Tibial artery (tissue), 4 donors: ENCODE results near the gene DEFB127.
"Not testable (repeated sequence)": the region's sequence is repeated elsewhere in the genome, so short reads cannot be mapped to it uniquely, and the experiment has no call there.

Experiments used
- DNase-seq, 2 donors: peaks; one replicate each; pipeline ENCODE4 v3.0.0-alpha.2; 2019
- H3K27ac ChIP-seq, 2 donors: fragments of 200-600 bp; sonication (generic) in 1 of 2; 1 replicate in 1 of 2; 2 replicates in 1 of 2; pipeline ENCODE4 v1.5.1; 2018 to 2019; ENCODE audit warnings: mild to moderate bottlenecking in 1 of 2
- H3K27me3 ChIP-seq, 2 donors: fragments of 200-600 bp; sonication (generic) in 1 of 2; one replicate each; pipeline versions ENCODE4 v1.5.1 to v1.6.0; 2016 to 2019
- H3K36me3 ChIP-seq, 3 donors: fragments of 200-600 bp; sonication (generic) in 2 of 3; one replicate each; pipeline ENCODE4 v1.5.1; 2016 to 2019; ENCODE audit warnings: mild to moderate bottlenecking in 2 of 3
- H3K4me1 ChIP-seq, 4 donors: fragments of 200-600 bp; sonication (generic) in 2 of 4; 1 replicate in 3 of 4; 2 replicates in 1 of 4; pipeline ENCODE4 v1.5.1; 2016 to 2019
- H3K4me3 ChIP-seq, 2 donors: fragments of 200-600 bp; sonication (generic) in 1 of 2; 1 replicate in 1 of 2; 2 replicates in 1 of 2; pipeline ENCODE4 v1.5.1; 2018 to 2019; ENCODE audit warnings: mild to moderate bottlenecking in 2 of 2
- H3K9me3 ChIP-seq, 3 donors: fragments of 200-600 bp; sonication (generic) in 1 of 3; one replicate each; pipeline ENCODE4 v1.5.1; 2016 to 2019
- intact Hi-C: fragments of 100-400 bp; cut with DNase I; formaldehyde crosslinking; loops from one replicate; pipeline ENCODE4 v1.15.0; 2023; ENCODE audit warnings: low total_unique reads
- TF ChIP-seq, protein P1 (sequence below), 2 experiments: fragments of 200-600 bp in 1 of 2; fragments of 450-650 bp in 1 of 2; IDR thresholded peaks; one replicate each; pipeline ENCODE4 v1.5.1; 2017 to 2019; ENCODE audit warnings: antibody characterized with exemption in 2 of 2, mild to moderate bottlenecking in 1 of 2, moderate library complexity in 1 of 2

DEFB127 gene, protein sequence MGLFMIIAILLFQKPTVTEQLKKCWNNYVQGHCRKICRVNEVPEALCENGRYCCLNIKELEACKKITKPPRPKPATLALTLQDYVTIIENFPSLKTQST

DNA sequence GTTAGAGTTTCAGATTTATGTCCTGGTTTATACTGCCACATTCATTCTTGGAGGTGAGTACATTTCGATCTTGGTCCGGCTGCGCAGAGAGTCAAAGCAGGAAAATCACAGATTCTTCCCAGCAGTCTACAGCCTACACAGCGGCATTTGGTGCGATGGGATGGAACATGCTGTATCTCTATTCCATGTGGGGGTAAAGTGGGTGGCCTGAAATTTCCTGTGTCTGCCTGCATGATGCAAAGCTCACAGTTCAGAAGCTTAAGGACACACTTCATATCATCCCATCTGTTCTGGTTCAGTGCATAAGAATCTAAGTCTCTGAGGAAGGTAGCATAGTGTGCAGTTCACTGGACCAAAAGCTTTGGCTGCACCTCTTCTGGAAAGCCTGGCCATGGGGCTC, at the start of gene DEFB127:
DEFB127 (plus strand) TSS at position 301 of the 400 bp plus-strand sequence; CDS start at position 392, 91 bp downstream.
- no peak for DNase-seq
- intact Hi-C loops, result no loop called here
- Histone ChIP-seq H3K4me1 (no peaks in the 10 kb centered on the region), H3K4me3 (no peak within 1 kb of the TSS), H3K36me3 (no peaks in the 10 kb centered on the region), H3K27ac (no peak within 1 kb of the TSS), H3K27me3 (no peaks in the 10 kb centered on the region), H3K9me3 (no peaks in the 10 kb centered on the region)
- TF ChIP-seq, protein P1, sequence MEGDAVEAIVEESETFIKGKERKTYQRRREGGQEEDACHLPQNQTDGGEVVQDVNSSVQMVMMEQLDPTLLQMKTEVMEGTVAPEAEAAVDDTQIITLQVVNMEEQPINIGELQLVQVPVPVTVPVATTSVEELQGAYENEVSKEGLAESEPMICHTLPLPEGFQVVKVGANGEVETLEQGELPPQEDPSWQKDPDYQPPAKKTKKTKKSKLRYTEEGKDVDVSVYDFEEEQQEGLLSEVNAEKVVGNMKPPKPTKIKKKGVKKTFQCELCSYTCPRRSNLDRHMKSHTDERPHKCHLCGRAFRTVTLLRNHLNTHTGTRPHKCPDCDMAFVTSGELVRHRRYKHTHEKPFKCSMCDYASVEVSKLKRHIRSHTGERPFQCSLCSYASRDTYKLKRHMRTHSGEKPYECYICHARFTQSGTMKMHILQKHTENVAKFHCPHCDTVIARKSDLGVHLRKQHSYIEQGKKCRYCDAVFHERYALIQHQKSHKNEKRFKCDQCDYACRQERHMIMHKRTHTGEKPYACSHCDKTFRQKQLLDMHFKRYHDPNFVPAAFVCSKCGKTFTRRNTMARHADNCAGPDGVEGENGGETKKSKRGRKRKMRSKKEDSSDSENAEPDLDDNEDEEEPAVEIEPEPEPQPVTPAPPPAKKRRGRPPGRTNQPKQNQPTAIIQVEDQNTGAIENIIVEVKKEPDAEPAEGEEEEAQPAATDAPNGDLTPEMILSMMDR (IDR thresholded peaks at IDR 0.05), result no peak

DNA sequence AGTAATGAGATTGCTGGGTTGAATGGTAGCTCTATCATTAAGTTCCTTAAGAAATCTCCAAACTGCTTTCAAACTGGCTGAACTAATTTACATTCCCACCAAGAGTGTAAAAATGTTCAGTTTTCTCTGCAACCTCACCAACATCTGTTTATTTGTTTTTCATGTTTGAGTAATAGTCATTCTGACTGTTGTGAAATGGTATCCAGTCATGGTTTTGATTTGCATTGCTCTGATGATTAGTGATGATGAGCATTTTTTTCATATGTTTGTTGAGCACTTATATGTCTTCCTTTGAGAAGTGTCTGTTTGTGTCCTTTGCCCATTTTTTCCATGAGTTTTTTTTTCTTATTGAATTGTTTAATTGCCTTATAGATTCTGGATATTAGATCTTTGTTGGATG, 44.9 kb upstream of the DEFB127 start:
- Histone ChIP-seq H3K27ac (no peak overlapping the region), H3K9me3 (peaks cover under 1 to 9% (median 2%) of the 10 kb centered on the region in 3 donors), H3K4me3 (no peak overlapping the region), H3K27me3 (peaks cover 0 to 15% of the 10 kb centered on the region in 2 donors), H3K36me3 (no peaks in the 10 kb centered on the region), H3K4me1 (no peaks in the 10 kb centered on the region)
- intact Hi-C loops, result no loop called here
- TF ChIP-seq, protein P1 (IDR thresholded peaks at IDR 0.05), result no peak
- no peak for DNase-seq

DNA sequence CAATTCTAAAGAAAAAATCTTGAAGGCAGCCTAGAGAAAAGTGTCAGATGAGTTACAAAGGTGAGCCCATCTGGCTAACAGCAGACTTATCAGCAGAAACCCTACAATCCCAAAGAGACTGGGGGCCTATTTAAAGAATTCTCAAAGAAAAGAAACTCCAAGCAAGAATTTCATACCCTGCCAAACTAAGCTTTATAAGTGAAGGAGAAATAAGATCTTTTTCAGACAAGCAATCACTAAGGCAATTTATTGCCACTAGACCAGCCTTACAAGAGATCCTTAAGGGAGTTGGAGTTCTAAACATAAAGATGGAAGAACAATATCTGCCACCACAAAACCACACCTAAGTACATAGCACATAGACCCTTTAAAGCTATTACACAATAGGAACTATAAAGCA, 39.7 kb upstream of the DEFB127 start:
- DNase-seq, result no peak
- H3K4me1 ChIP-seq, result no peaks in the 10 kb centered on the region
- peaks cover 4 to 16% (median 4%) of the 10 kb centered on the region in 3 donors for H3K9me3 ChIP-seq
- TF ChIP-seq, protein P1 (IDR thresholded peaks at IDR 0.05), result no peak
- no peak overlapping the region for H3K27ac ChIP-seq
- H3K36me3 ChIP-seq, result no peaks in the 10 kb centered on the region
- peaks cover 0 to 19% of the 10 kb centered on the region in 2 donors for H3K27me3 ChIP-seq
- intact Hi-C loops, result no loop called here
- no peak overlapping the region for H3K4me3 ChIP-seq

DNA sequence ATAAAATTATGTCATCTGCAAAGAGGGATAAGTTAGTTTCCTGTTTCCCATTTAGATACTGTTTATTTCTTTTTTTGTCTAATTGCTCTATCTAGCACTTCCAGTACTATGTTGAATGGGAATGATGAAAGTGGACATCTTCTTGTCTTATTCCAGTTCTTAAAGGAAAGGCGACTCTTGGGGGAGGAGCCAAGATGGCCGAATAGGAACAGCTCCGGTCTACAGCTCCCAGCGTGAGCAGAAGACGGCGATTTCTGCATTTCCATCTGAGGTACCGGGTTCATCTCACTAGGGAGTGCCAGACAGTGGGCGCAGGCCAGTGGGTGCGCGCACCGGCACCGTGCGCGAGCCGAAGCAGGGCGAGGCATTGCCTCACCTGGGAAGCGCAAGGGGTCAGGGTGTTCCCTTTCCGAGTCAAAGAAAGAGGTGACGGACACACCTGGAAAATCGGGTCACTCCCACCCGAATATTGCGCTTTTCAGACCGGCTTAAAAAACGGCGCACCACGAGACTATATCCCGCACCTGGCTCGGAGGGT, 27.4 kb upstream of the DEFB127 start:
- H3K36me3 ChIP-seq, H3K27ac ChIP-seq, H3K4me1 ChIP-seq, intact Hi-C loops, H3K9me3 ChIP-seq, H3K27me3 ChIP-seq, DNase-seq, H3K4me3 ChIP-seq: not testable (repeated sequence)

DNA sequence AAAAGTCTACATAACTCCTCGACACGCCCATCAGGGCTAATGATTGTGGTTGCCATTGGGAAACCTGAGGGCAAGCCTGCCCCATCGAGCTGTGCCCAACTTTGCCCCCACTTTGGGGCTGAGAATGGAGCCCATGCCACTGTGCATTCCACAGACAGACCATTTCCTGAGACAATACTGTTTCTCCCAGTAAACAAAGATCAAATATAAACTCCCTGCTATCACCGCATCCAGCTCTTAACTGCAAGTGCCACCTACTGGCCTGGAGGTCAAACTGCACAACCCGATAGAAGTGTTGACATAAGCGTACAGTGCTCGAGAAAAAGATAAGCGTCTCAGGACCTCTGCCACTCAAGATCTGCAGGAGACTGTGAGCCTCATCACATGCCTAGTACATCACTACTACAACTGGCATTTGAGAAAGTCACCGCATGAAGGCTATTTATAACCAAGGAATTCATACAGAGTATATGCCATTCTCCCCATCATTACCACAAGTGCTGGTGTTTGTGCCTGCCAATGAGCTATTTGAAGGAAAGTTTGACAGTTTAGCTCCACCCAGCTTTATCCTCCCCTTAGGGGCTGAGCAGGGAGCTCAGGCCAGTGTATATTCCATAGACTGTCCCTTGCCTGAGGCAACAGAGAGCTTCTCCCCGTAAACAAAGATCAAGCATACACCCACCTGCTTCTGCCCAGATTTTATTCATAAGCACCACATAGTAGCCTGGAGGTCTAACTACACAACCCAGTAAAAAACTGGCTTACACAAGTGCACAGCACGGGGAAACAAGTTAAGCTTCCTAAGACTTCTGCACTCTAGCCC, 19.4 kb upstream of the DEFB127 start:
- no peak for DNase-seq
- H3K27ac ChIP-seq, result no peak overlapping the region
- H3K4me3 ChIP-seq, result no peak overlapping the region
- no peaks in the 10 kb centered on the region for H3K4me1 ChIP-seq
- TF ChIP-seq, protein P1 (IDR thresholded peaks at IDR 0.05), result no peak
- no peaks in the 10 kb centered on the region for H3K36me3 ChIP-seq
- H3K9me3 ChIP-seq, result no peaks in the 10 kb centered on the region
- intact Hi-C loops, result no loop called here
- H3K27me3 ChIP-seq, result no peaks in the 10 kb centered on the region

DNA sequence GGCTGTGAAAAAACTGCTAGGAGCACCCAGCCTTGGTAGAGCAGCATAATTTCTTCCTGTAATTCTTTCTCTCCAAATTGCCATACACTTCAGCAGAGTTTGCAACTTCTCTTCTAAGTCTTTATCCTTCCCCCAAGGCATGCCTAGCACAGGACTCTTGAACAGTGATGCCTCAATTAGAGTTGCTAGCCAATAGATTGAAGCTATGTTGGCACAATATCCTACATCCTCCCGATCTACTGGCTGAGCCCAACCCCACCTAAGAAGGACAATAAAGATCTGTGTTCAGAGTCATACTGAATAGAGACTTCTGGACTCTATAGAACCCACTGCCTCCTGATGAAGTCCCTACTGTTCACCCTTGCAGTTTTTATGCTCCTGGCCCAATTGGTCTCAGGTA, 15.0 kb upstream of the DEFB127 start, which contains the start of gene DEFB126:
DEFB126 (plus strand) TSS at position 301 of the 400 bp plus-strand sequence; CDS start at position 340, 39 bp downstream.
- no peaks in the 10 kb centered on the region for H3K36me3 ChIP-seq
- TF ChIP-seq, protein P1 (IDR thresholded peaks at IDR 0.05), result no peak
- H3K9me3 ChIP-seq, result no peaks in the 10 kb centered on the region
- H3K4me3 ChIP-seq, result no peak within 1 kb of the TSS
- H3K4me1 ChIP-seq, result no peaks in the 10 kb centered on the region
- intact Hi-C loops, result no loop called here
- DNase-seq, result no peak
- no peak within 1 kb of the TSS for H3K27ac ChIP-seq
- no peaks in the 10 kb centered on the region for H3K27me3 ChIP-seq
